Suprapubic skin (tissue), 3 donors: ENCODE measurements around the gene COL23A1.

Experiments
- EP300 ChIP-seq: sonication (generic); formaldehyde crosslinking; IDR thresholded peaks from one replicate; pipeline ENCODE4 v1.6.1; 2017; ENCODE audit warnings: antibody characterized with exemption
- POLR2A ChIP-seq, 2 donors: fragments of 450-650 bp; IDR thresholded peaks; one replicate each; pipeline ENCODE4 v1.6.1; 2017; ENCODE audit warnings: antibody characterized with exemption in 2 of 2, mild to moderate bottlenecking in 2 of 2, moderate library complexity in 2 of 2
- TF ChIP-seq, protein P1 (sequence below), 2 donors: fragments of 200-600 bp in 1 of 2; fragments of 450-650 bp in 1 of 2; sonication (generic) in 1 of 2; IDR thresholded peaks; one replicate each; pipeline ENCODE4 v1.5.1; 2016 to 2019; ENCODE audit warnings: antibody characterized with exemption in 2 of 2, mild to moderate bottlenecking in 1 of 2, moderate library complexity in 1 of 2

DNA sequence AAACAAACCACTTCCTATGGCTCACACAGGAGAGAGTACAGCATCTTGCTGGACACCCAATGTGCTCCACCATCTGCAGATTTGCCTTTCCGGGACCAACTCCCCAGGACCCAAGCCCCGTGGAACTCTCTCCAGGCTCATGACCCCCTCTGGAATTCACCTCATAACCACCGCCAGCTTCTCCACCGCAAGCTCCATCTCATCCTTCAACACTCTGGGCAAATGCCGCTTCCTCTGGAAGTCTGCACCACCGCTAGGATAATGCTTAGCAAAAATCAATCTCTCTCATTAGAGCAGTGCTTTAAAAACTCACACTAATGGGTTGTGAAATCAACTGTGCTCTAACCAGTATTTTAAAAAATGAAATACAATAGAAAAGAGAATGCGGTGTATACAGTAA is 150.0 kb downstream of the COL23A1 start:
- TF ChIP-seq POLR2A (IDR thresholded peaks at IDR 0.05) (no peak), EP300 (no peak)
- TF ChIP-seq, protein P1, sequence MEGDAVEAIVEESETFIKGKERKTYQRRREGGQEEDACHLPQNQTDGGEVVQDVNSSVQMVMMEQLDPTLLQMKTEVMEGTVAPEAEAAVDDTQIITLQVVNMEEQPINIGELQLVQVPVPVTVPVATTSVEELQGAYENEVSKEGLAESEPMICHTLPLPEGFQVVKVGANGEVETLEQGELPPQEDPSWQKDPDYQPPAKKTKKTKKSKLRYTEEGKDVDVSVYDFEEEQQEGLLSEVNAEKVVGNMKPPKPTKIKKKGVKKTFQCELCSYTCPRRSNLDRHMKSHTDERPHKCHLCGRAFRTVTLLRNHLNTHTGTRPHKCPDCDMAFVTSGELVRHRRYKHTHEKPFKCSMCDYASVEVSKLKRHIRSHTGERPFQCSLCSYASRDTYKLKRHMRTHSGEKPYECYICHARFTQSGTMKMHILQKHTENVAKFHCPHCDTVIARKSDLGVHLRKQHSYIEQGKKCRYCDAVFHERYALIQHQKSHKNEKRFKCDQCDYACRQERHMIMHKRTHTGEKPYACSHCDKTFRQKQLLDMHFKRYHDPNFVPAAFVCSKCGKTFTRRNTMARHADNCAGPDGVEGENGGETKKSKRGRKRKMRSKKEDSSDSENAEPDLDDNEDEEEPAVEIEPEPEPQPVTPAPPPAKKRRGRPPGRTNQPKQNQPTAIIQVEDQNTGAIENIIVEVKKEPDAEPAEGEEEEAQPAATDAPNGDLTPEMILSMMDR (IDR thresholded peaks at IDR 0.05), result no peak
